HCT116 (cell line): ENCODE results near the gene MTRF1L. TPM values are rescaled to one million over a fixed set of nuclear protein-coding genes. Genes with fewer than 3 reads are reported as not detected.

Experiments used
- ATAC-seq: fragments of 200-7000 bp; cut with Tn5 transposase; 2 replicates; pipeline ENCODE4 v1.9.1; 2020; ENCODE audit warnings: mild to moderate bottlenecking, moderate library complexity
- BruUV-seq: library from RNA; stranded (reverse); fragments of 400-500 nt; replicated peaks from 2 replicates; lab custom pipeline; 2021; lab: Mats Ljungman, UMichigan
- CTCF ChIA-PET: fragments of 300-600 bp; sonication (Branson Sonifier 250); formaldehyde crosslinking; loops from one replicate; lab custom pipeline; 2021; ENCODE audit warnings: antibody characterized with exemption; lab: Charles Lee
- POLR2A ChIA-PET: fragments of 300-600, 350-600 bp; sonication (Branson Sonifier 250); formaldehyde crosslinking; loops from one replicate; lab custom pipeline; 2021; ENCODE audit warnings: antibody characterized with exemption; lab: Charles Lee
- RAD21 ChIA-PET, 2 experiments: fragments of 300-600 bp; sonication (Branson Sonifier 250); formaldehyde crosslinking; loops; one replicate each; lab custom pipeline; 2023; ENCODE audit warnings: low total read pairs in 2 of 2; ENCODE audit not compliant: uncharacterized antibody in 2 of 2, unreplicated experiment in 2 of 2, low non-redundant PET in 1 of 2; lab: Charles Lee
- DNase-seq: peaks from one replicate; pipeline ENCODE4 v3.0.0-alpha.2; 2010; ENCODE audit warnings: low read depth, low spot score
- H2AFZ ChIP-seq: fragments of 200-600 bp; shearing (Covaris generic), sonication (generic); 2 replicates; pipeline ENCODE4 v1.6.1; 2017; ENCODE audit warnings: low read depth, mixed run types, mixed read lengths, antibody characterized with exemption, low read length; ENCODE audit not compliant: poor library complexity, severe bottlenecking
- H3K27ac ChIP-seq: 2 replicates; pipeline ENCODE4 v1.5.1; 2012; ENCODE audit warnings: low read depth, low read length
- H3K27me3 ChIP-seq: fragments of 200-600 bp; sonication (generic); 2 replicates; pipeline ENCODE4 v1.6.1; 2016; ENCODE audit warnings: mixed run types, low read length, mixed read lengths; ENCODE audit not compliant: insufficient read depth
- H3K36me3 ChIP-seq, 2 experiments: fragments of 200-500 bp in 1 of 2; fragments of 200-600 bp in 1 of 2; sonication (Bioruptor generic) in 1 of 2; sonication (generic) in 1 of 2; 2 replicates each; pipeline versions ENCODE4 v1.5.1 to v1.6.1; 2014 to 2016; ENCODE audit warnings: low read length in 2 of 2, inconsistent platforms in 1 of 2, mixed read lengths in 1 of 2, mixed run types in 1 of 2; ENCODE audit not compliant: insufficient read depth in 2 of 2, control insufficient read depth in 1 of 2
- H3K4me1 ChIP-seq, 2 experiments: fragments of 200-600 bp in 1 of 2; sonication (generic) in 1 of 2; 2 replicates each; pipeline versions ENCODE4 v1.5.1 to v1.6.1; 2012 to 2017; ENCODE audit warnings: low read length in 2 of 2, inconsistent platforms in 1 of 2, mild to moderate bottlenecking in 1 of 2, mixed read lengths in 1 of 2, mixed run types in 1 of 2, moderate library complexity in 1 of 2; ENCODE audit not compliant: insufficient read depth in 2 of 2, control insufficient read depth in 1 of 2
- H3K4me2 ChIP-seq: fragments of 200-600 bp; sonication (generic); 2 replicates; pipeline ENCODE4 v1.6.1; 2017; ENCODE audit warnings: mixed run types, low read length, mixed read lengths
- H3K4me3 ChIP-seq, 2 experiments: fragments of 200-600 bp in 1 of 2; sonication (generic) in 1 of 2; replicated peaks in 1 of 2; 2 replicates each; pipeline ENCODE4 v1.5.1; 2011 to 2016; ENCODE audit warnings: low read length in 2 of 2, control low read depth in 1 of 2, low read depth in 1 of 2, mild to moderate bottlenecking in 1 of 2, mixed read lengths in 1 of 2, mixed run types in 1 of 2
- H3K79me2 ChIP-seq: fragments of 200-600 bp; sonication (generic); 2 replicates; pipeline ENCODE4 v1.6.1; 2017; ENCODE audit warnings: mild to moderate bottlenecking, mixed run types, low read length, moderate library complexity, mixed read lengths; ENCODE audit not compliant: insufficient read depth
- H3K9ac ChIP-seq: fragments of 200-600 bp; sonication (generic); 2 replicates; pipeline ENCODE4 v1.6.1; 2016; ENCODE audit warnings: low read length, mixed read lengths
- H3K9me2 ChIP-seq: fragments of 200-600 bp; sonication (generic), shearing (Covaris generic); 2 replicates; pipeline ENCODE4 v1.6.1; 2017; ENCODE audit warnings: mixed run types, mild to moderate bottlenecking, moderate library complexity; ENCODE audit not compliant: insufficient read depth
- H3K9me3 ChIP-seq, 2 experiments: fragments of 200-500 bp in 1 of 2; fragments of 200-600 bp in 1 of 2; sonication (Bioruptor generic) in 1 of 2; sonication (generic) in 1 of 2; 2 replicates each; pipeline ENCODE4 v1.6.1; 2014 to 2017; ENCODE audit warnings: low read length in 2 of 2, mixed read lengths in 2 of 2, inconsistent platforms in 1 of 2, low read depth in 1 of 2, mild to moderate bottlenecking in 1 of 2, mixed run types in 1 of 2, moderate library complexity in 1 of 2; ENCODE audit not compliant: control insufficient read depth in 1 of 2, insufficient read depth in 1 of 2
- H4K20me1 ChIP-seq: fragments of 200-600 bp; sonication (generic), shearing (Covaris generic); 2 replicates; pipeline ENCODE4 v1.6.1; 2017; ENCODE audit warnings: mixed run types, mild to moderate bottlenecking, moderate library complexity; ENCODE audit not compliant: insufficient read depth
- CEBPB ChIP-seq: IDR thresholded peaks from 2 replicates; pipeline ENCODE4 v1.6.1; 2012; ENCODE audit warnings: low read depth
- EGR1 ChIP-seq: IDR thresholded peaks from 2 replicates; pipeline ENCODE4 v1.6.1; 2012; ENCODE audit warnings: low read depth
- ELF1 ChIP-seq: IDR thresholded peaks from 2 replicates; pipeline ENCODE4 v1.6.1; 2012; ENCODE audit warnings: low read depth, borderline replicate concordance
- EZH2 ChIP-seq: fragments of 200-600 bp; sonication (generic); IDR thresholded peaks from 2 replicates; pipeline ENCODE4 v1.6.1; 2017; ENCODE audit warnings: antibody characterized with exemption, mixed run types
- EZH2phosphoT487 ChIP-seq: fragments of 200-600 bp; IDR thresholded peaks from 2 replicates; pipeline ENCODE4 v1.6.1; 2018; ENCODE audit warnings: antibody characterized with exemption, borderline replicate concordance
- FOSL1 ChIP-seq: IDR thresholded peaks from 2 replicates; pipeline ENCODE4 v1.6.1; 2012; ENCODE audit warnings: low read depth
- JUND ChIP-seq: IDR thresholded peaks from 2 replicates; pipeline ENCODE4 v1.6.1; 2012
- POLR2A ChIP-seq: IDR thresholded peaks from 2 replicates; pipeline ENCODE4 v1.7.0; 2011; ENCODE audit warnings: borderline replicate concordance; ENCODE audit not compliant: insufficient read depth, insufficient read length; ENCODE audit errors: extremely low read depth
- RAD21 ChIP-seq: IDR thresholded peaks from 2 replicates; pipeline ENCODE4 v1.6.1; 2012; ENCODE audit warnings: low read depth, mild to moderate bottlenecking
- SIN3A ChIP-seq: IDR thresholded peaks from 2 replicates; pipeline ENCODE4 v1.6.1; 2012; ENCODE audit warnings: low read depth
- SRF ChIP-seq: IDR thresholded peaks from 2 replicates; pipeline ENCODE4 v1.6.1; 2012; ENCODE audit warnings: low read depth
- TCF7L2 ChIP-seq: IDR thresholded peaks from 2 replicates; pipeline ENCODE4 v1.7.0; 2011; ENCODE audit warnings: borderline replicate concordance, inconsistent platforms; ENCODE audit not compliant: insufficient read depth, insufficient read length; ENCODE audit errors: extremely low read depth
- ZFX ChIP-seq: fragments of 450-650 bp; IDR thresholded peaks from 2 replicates; pipeline ENCODE4 v1.6.1; 2017
- ZNF274 ChIP-seq: fragments of 200-500 bp; sonication (Bioruptor generic); IDR thresholded peaks from 2 replicates; pipeline ENCODE4 v1.6.1; 2014; ENCODE audit warnings: mild to moderate bottlenecking, low read depth, low read length, inconsistent platforms
- intact Hi-C: fragments of 100-400 bp; cut with micrococcal nuclease; formaldehyde crosslinking; loops from 2 replicates; pipeline ENCODE4 v1.10.0; 2022
- total RNA-seq: library from RNA; stranded (reverse); gene quantifications from one replicate; pipeline ENCODE4 v1.2.1, GENCODE V29; 2021; ENCODE audit not compliant: unreplicated experiment
- TF ChIP-seq, protein P1 (sequence below): IDR thresholded peaks from 2 replicates; pipeline ENCODE4 v1.6.1; 2012
- TF ChIP-seq, protein P2 (sequence below): IDR thresholded peaks from 2 replicates; pipeline ENCODE4 v1.6.1; 2011; ENCODE audit warnings: mild to moderate bottlenecking, low read length, moderate library complexity; ENCODE audit not compliant: insufficient replicate concordance; ENCODE audit errors: extremely low read depth
- TF ChIP-seq, protein P3 (sequence below): IDR thresholded peaks from 2 replicates; pipeline ENCODE4 v1.6.1; 2012
- TF ChIP-seq, protein P4 (sequence below), 3 experiments: fragments of 200-600 bp in 1 of 3; sonication (generic) in 1 of 3; IDR thresholded peaks in 2 of 3; conservative IDR thresholded peaks in 1 of 3; 2 replicates each; pipeline ENCODE4 v1.5.1; 2012 to 2017; ENCODE audit warnings: low read depth in 2 of 3, low read length in 2 of 3, antibody characterized with exemption in 1 of 3, borderline replicate concordance in 1 of 3, control low read depth in 1 of 3, mild to moderate bottlenecking in 1 of 3, mixed read lengths in 1 of 3, mixed run types in 1 of 3, moderate library complexity in 1 of 3; ENCODE audit not compliant: insufficient read depth in 1 of 3

Gene MTRF1L
- total RNA-seq, 1 experiment from 2014 or later, result 26.2 TPM

DNA sequence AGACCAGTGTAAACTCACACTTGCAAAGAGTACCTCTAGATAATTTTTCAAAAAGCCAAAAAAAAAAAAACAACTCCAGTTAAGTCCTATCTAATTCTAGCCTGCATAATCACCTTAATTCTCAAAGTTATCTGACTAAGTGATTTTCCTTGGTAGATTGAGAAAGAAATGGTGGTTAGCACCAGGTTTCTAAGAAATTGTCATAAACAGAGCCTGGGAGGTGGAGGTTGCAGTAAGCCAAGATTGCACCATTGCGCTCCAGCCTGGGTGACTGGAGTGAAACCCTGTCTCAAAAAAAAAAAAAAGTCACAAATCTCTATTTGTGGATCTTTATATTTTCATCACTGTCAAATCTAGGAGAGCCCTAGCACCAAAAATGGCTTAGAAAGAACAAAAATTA is 28.6 kb downstream of the MTRF1L start:
- Histone ChIP-seq H3K36me3 (peaks cover 52 to 64% of the 10 kb centered on the region in 2 experiments), H3K27ac (no peak overlapping the region), H3K9me3 (no peaks in the 10 kb centered on the region), H2AFZ (no peak overlapping the region), H3K4me3 (no peak overlapping the region), H3K4me1 (no peaks in the 10 kb centered on the region), H3K9me2 (no peaks in the 10 kb centered on the region), H4K20me1 (peaks cover 38% of the 10 kb centered on the region), H3K4me2 (no peak overlapping the region), H3K79me2 (peaks cover 73% of the 10 kb centered on the region), H3K27me3 (no peaks in the 10 kb centered on the region), H3K9ac (no peak overlapping the region)
- POLR2A ChIA-PET, result interaction anchor here (0.7 to 1.3 kb wide), 2 partner anchors 9 to 104 kb away, joined by 3 to 4 read pairs; partner anchors contain the start of gene FBXO5
- CTCF ChIA-PET, result interaction anchor here (1.0 kb wide), 1 partner anchor 9 kb away, joined by 4 read pairs; the partner anchor contains the start of gene FBXO5
- RAD21 ChIA-PET, result no interaction called here
- intact Hi-C loops, result no loop called here
- ATAC-seq (no peak), DNase-seq (no peak)
- TF ChIP-seq EZH2 (no peak), SIN3A (no peak), TCF7L2 (no peak), CEBPB (no peak), SRF (no peak), ZNF274 (no peak), RAD21 (no peak), EZH2phosphoT487 (no peak), EGR1 (no peak), POLR2A (no peak), ELF1 (no peak), ZFX (no peak), FOSL1 (no peak), JUND (no peak)
- TF ChIP-seq, protein P1, sequence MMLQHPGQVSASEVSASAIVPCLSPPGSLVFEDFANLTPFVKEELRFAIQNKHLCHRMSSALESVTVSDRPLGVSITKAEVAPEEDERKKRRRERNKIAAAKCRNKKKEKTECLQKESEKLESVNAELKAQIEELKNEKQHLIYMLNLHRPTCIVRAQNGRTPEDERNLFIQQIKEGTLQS, result no peak
- TF ChIP-seq, protein P2, sequence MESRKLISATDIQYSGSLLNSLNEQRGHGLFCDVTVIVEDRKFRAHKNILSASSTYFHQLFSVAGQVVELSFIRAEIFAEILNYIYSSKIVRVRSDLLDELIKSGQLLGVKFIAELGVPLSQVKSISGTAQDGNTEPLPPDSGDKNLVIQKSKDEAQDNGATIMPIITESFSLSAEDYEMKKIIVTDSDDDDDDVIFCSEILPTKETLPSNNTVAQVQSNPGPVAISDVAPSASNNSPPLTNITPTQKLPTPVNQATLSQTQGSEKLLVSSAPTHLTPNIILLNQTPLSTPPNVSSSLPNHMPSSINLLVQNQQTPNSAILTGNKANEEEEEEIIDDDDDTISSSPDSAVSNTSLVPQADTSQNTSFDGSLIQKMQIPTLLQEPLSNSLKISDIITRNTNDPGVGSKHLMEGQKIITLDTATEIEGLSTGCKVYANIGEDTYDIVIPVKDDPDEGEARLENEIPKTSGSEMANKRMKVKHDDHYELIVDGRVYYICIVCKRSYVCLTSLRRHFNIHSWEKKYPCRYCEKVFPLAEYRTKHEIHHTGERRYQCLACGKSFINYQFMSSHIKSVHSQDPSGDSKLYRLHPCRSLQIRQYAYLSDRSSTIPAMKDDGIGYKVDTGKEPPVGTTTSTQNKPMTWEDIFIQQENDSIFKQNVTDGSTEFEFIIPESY, result no peak
- TF ChIP-seq, protein P3, sequence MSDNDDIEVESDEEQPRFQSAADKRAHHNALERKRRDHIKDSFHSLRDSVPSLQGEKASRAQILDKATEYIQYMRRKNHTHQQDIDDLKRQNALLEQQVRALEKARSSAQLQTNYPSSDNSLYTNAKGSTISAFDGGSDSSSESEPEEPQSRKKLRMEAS, result no peak
- TF ChIP-seq, protein P4, sequence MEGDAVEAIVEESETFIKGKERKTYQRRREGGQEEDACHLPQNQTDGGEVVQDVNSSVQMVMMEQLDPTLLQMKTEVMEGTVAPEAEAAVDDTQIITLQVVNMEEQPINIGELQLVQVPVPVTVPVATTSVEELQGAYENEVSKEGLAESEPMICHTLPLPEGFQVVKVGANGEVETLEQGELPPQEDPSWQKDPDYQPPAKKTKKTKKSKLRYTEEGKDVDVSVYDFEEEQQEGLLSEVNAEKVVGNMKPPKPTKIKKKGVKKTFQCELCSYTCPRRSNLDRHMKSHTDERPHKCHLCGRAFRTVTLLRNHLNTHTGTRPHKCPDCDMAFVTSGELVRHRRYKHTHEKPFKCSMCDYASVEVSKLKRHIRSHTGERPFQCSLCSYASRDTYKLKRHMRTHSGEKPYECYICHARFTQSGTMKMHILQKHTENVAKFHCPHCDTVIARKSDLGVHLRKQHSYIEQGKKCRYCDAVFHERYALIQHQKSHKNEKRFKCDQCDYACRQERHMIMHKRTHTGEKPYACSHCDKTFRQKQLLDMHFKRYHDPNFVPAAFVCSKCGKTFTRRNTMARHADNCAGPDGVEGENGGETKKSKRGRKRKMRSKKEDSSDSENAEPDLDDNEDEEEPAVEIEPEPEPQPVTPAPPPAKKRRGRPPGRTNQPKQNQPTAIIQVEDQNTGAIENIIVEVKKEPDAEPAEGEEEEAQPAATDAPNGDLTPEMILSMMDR (IDR thresholded peaks at IDR 0.05 in 2 of 3, conservative IDR thresholded peaks at IDR 0.05 in 1 of 3; ENCODE audit: borderline replicate concordance in 1 of 3, insufficient read depth in 1 of 3, low read depth in 2 of 3, low read length in 2 of 3), result no peak
- BruUV-seq, result no TSS peak
